ENCODE measurements around the gene OSBP.

OSBP gene

GRCh38 chr11:59644528-59644927 is 29.0 kb upstream of the OSBP start:
- H3K4me1 ChIP-seq (ENCODE audit: insufficient read depth, low read length, severe bottlenecking) = no peaks in the 10 kb centered on the region
- H3K9ac ChIP-seq (ENCODE audit: low read length) = no peak overlapping the region
- no peaks in the 10 kb centered on the region for H3K9me3 ChIP-seq (ENCODE audit: low read length)
- H3K27me3 ChIP-seq (ENCODE audit: insufficient read depth, low read length) = no peaks in the 10 kb centered on the region
- H3F3A ChIP-seq (ENCODE audit: insufficient read depth, low read length) = no peaks in the 10 kb centered on the region
- no peak overlapping the region for H3K4me3 ChIP-seq (ENCODE audit: low read depth, low read length, poor library complexity, severe bottlenecking)
- no peak for TF ChIP-seq CTCF (IDR thresholded peaks at IDR 0.05; ENCODE audit: low read length)
- no peak for TF ChIP-seq EZH2 (IDR thresholded peaks at IDR 0.05; ENCODE audit: borderline replicate concordance, low read length)
- H4K20me1 ChIP-seq (ENCODE audit: insufficient read depth, low read length) = no peaks in the 10 kb centered on the region
- no peaks in the 10 kb centered on the region for H3K79me2 ChIP-seq (ENCODE audit: insufficient read depth, low read length)
- no peak overlapping the region for H2AFZ ChIP-seq (ENCODE audit: low read length)
- no peaks in the 10 kb centered on the region for H3K9me2 ChIP-seq (ENCODE audit: low read depth, low read length)
- H3K36me3 ChIP-seq (ENCODE audit: insufficient read depth, low read length) = peaks cover 93% of the 10 kb centered on the region
- H3K27ac ChIP-seq (ENCODE audit: low read depth, low read length, poor library complexity, severe bottlenecking) = no peak overlapping the region
- no peak overlapping the region for H3K4me2 ChIP-seq (ENCODE audit: low read length)

- Histone ChIP-seq H3K4me2 (ENCODE audit: low read length) (no peak overlapping the region), H3K4me3 (ENCODE audit: low read depth, low read length, poor library complexity, severe bottlenecking) (no peak overlapping the region), H3K27ac (ENCODE audit: low read depth, low read length, poor library complexity, severe bottlenecking) (no peak overlapping the region), H3K4me1 (ENCODE audit: insufficient read depth, low read length, severe bottlenecking) (no peaks in the 10 kb centered on the region), H3K36me3 (ENCODE audit: insufficient read depth, low read length) (peaks cover 93% of the 10 kb centered on the region), H3F3A (ENCODE audit: insufficient read depth, low read length) (no peaks in the 10 kb centered on the region), H3K27me3 (ENCODE audit: insufficient read depth, low read length) (no peaks in the 10 kb centered on the region), H3K79me2 (ENCODE audit: insufficient read depth, low read length) (no peaks in the 10 kb centered on the region), H3K9me3 (ENCODE audit: low read length) (no peaks in the 10 kb centered on the region), H3K9me2 (ENCODE audit: low read depth, low read length) (no peaks in the 10 kb centered on the region), H2AFZ (ENCODE audit: low read length) (no peak overlapping the region), H4K20me1 (ENCODE audit: insufficient read depth, low read length) (no peaks in the 10 kb centered on the region), H3K9ac (ENCODE audit: low read length) (no peak overlapping the region)
- TF ChIP-seq CTCF (IDR thresholded peaks at IDR 0.05; ENCODE audit: low read length) (no peak), EZH2 (IDR thresholded peaks at IDR 0.05; ENCODE audit: borderline replicate concordance, low read length) (no peak)
Measured at GRCh38 chr11:59643390-59643789, 27.8 kb upstream of the OSBP start.

- no peaks in the 10 kb centered on the region for H4K20me1 ChIP-seq (ENCODE audit: insufficient read depth, low read length)
- no peak overlapping the region for H3K4me3 ChIP-seq (ENCODE audit: low read depth, low read length, poor library complexity, severe bottlenecking)
- H3K4me1 ChIP-seq (ENCODE audit: insufficient read depth, low read length, severe bottlenecking) = no peaks in the 10 kb centered on the region
- no peak overlapping the region for H3K9ac ChIP-seq (ENCODE audit: low read length)
- H3K9me3 ChIP-seq (ENCODE audit: low read length) = no peaks in the 10 kb centered on the region
- no peaks in the 10 kb centered on the region for H3K9me2 ChIP-seq (ENCODE audit: low read depth, low read length)
- no peaks in the 10 kb centered on the region for H3K27me3 ChIP-seq (ENCODE audit: insufficient read depth, low read length)
- H3K36me3 ChIP-seq (ENCODE audit: insufficient read depth, low read length) = peaks cover 93% of the 10 kb centered on the region
- H3K79me2 ChIP-seq (ENCODE audit: insufficient read depth, low read length) = no peaks in the 10 kb centered on the region
- H3F3A ChIP-seq (ENCODE audit: insufficient read depth, low read length) = no peaks in the 10 kb centered on the region
- H3K4me2 ChIP-seq (ENCODE audit: low read length) = no peak overlapping the region
- TF ChIP-seq EZH2 (IDR thresholded peaks at IDR 0.05; ENCODE audit: borderline replicate concordance, low read length) (no peak), CTCF (IDR thresholded peaks at IDR 0.05; ENCODE audit: low read length) (no peak)
- no peak overlapping the region for H3K27ac ChIP-seq (ENCODE audit: low read depth, low read length, poor library complexity, severe bottlenecking)
- no peak overlapping the region for H2AFZ ChIP-seq (ENCODE audit: low read length)
Measured at GRCh38 chr11:59641156-59641555, 25.6 kb upstream of the OSBP start.

Data from OCI-LY1 (cell line).